ENCODE measurements around the gene CCDC148.

Gene CCDC148

DNA sequence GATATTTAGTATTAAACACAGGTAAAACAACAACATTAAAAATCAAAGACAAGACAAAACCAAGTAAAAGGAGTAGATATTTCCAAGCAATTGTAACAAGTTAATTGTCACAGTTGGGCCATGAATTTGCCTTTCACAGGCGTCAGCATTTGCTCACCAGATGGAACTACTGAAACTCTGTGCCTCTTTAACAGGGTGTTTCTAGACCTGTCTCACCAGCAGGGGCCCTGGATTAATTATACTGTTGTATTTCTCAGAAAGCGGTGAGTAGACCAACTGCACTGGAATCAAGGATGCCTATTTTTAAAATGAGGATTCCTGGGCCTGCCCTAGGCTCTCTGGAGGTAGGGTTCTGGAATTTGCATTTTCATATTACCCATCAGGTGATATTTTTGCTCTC lies 262.3 kb downstream of the CCDC148 start:
- no peaks in the 10 kb centered on the region for H4K20me1 ChIP-seq (ENCODE audit: insufficient read depth, low read length)
- peaks cover 20% of the 10 kb centered on the region for H3K4me1 ChIP-seq (ENCODE audit: low read length)
- no peak for TF ChIP-seq EZH2phosphoT487 (IDR thresholded peaks at IDR 0.05; ENCODE audit: low read depth)
- TF ChIP-seq, protein P1, sequence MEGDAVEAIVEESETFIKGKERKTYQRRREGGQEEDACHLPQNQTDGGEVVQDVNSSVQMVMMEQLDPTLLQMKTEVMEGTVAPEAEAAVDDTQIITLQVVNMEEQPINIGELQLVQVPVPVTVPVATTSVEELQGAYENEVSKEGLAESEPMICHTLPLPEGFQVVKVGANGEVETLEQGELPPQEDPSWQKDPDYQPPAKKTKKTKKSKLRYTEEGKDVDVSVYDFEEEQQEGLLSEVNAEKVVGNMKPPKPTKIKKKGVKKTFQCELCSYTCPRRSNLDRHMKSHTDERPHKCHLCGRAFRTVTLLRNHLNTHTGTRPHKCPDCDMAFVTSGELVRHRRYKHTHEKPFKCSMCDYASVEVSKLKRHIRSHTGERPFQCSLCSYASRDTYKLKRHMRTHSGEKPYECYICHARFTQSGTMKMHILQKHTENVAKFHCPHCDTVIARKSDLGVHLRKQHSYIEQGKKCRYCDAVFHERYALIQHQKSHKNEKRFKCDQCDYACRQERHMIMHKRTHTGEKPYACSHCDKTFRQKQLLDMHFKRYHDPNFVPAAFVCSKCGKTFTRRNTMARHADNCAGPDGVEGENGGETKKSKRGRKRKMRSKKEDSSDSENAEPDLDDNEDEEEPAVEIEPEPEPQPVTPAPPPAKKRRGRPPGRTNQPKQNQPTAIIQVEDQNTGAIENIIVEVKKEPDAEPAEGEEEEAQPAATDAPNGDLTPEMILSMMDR (IDR thresholded peaks at IDR 0.05; ENCODE audit: low read depth, low read length): no peak
- H3K27me3 ChIP-seq (ENCODE audit: low read depth, low read length): peaks cover 34% of the 10 kb centered on the region
- no peaks in the 10 kb centered on the region for H3K9me3 ChIP-seq (ENCODE audit: insufficient read depth, low read length)
- no peak overlapping the region for H3K9ac ChIP-seq (ENCODE audit: low read length)
- H3K79me2 ChIP-seq (ENCODE audit: low read length): no peaks in the 10 kb centered on the region
- H3K36me3 ChIP-seq (replicated peaks; ENCODE audit: low read depth, low read length): no peaks in the 10 kb centered on the region
- H2AFZ ChIP-seq (ENCODE audit: low read depth, low read length): no peak overlapping the region
- no peak overlapping the region for H3K4me2 ChIP-seq (ENCODE audit: low read length)
- no peak overlapping the region for H3K27ac ChIP-seq (ENCODE audit: low read length)
- no peak overlapping the region for H3K4me3 ChIP-seq (ENCODE audit: low read length)

DNA sequence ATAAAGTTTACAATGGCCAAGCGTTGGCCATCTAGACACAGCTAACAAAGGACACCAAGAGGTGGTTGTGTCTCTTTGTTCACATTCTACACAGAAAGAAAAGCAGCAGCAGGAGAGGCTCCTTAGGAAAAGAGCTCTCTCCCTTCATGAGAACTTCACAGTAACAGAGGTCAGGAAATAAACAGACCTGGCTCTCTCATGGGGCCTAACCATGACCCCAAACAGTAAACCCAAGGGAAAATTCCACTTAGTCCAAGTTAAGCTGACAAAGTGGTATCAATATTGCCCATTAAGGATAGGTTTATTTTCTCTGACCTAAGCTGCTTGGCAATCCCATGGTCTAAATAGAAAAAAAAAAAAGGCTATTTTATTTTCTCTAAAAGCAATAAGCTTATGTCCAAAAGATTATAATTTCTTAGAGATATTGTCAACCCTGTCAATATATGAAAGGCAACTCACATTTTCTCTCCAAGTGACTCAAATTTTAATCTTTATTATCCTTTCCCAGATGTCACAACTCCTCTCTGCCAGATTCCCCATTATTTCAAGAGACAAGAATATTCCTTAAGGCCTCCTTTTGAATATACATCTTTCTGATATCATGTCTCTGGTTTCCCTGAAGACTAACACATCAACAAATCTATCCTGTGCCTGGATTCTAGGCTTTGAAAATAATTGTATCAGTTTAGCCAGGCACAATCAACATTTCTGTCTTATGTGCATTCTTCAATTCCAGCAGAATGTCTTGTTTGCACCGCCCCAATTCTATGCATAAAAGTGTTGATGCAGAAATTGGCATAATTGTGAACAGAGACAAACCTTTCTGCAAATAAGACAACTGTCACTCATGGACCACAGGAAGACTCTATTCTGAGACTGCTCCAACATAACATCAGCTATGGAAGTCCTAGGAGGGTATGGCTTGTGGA lies 263.8 kb downstream of the CCDC148 start:
- Histone ChIP-seq H3K9ac (ENCODE audit: low read length) (no peak overlapping the region), H4K20me1 (ENCODE audit: insufficient read depth, low read length) (no peaks in the 10 kb centered on the region), H3K79me2 (ENCODE audit: low read length) (no peaks in the 10 kb centered on the region), H3K36me3 (replicated peaks; ENCODE audit: low read depth, low read length) (no peaks in the 10 kb centered on the region), H3K4me1 (ENCODE audit: low read length) (peaks cover 20% of the 10 kb centered on the region), H3K4me3 (ENCODE audit: low read length) (no peak overlapping the region), H3K4me2 (ENCODE audit: low read length) (no peak overlapping the region), H3K27me3 (ENCODE audit: low read depth, low read length) (peaks cover 42% of the 10 kb centered on the region), H2AFZ (ENCODE audit: low read depth, low read length) (no peak overlapping the region), H3K9me3 (ENCODE audit: insufficient read depth, low read length) (no peaks in the 10 kb centered on the region), H3K27ac (ENCODE audit: low read length) (no peak overlapping the region)
- TF ChIP-seq, protein P1 (IDR thresholded peaks at IDR 0.05; ENCODE audit: low read depth, low read length): no peak
- no peak for TF ChIP-seq EZH2phosphoT487 (IDR thresholded peaks at IDR 0.05; ENCODE audit: low read depth)

DNA sequence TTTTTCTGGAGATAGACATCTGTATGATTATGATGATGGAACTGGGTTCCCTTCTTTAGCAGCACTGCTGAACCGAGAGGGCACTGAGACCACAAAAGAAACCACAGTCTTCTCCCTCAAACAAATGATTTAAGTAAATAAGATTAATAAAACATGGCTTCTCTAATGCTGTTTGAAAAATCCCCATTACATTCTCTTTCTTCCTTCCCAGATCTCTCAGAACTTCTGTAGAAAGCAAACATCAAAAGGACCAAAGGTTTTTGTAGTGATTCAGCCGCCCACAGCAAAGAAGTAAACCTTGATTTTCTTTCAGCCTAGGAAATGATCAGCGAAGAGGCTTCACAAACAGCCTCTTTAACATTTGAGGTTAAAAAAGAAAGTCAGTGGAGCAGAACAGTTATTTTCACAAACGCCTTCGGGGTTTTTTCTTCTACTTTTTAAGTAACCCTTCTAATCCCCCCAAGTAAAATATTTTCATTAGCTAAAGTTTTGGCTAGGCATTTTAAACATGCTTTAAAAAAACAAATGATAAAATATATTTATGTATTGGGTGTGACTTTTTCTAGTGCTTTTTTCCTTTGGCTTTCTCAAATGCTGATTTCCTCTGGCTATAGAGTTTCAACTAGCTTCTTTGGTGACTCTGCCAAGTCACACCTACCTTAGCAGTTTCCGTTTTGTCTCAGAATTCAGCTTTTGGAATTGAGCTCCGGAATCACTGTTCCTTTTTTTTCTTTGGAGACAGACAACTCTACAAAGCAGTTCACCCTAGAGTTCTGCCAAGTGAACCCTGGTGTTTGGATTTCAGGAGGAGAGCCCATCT lies 265.3 kb downstream of the CCDC148 start:
- 0 out of 2 replicates have a peak overlapping the region, but pooled peaks have one; percentile 6 for H2AFZ ChIP-seq (ENCODE audit: low read depth, low read length)

More for the DNA sequence above, 265.3 kb downstream of the CCDC148 start:
- H3K4me3 ChIP-seq (ENCODE audit: low read length): peak overlapping the region; percentile 59
- H3K4me1 ChIP-seq (ENCODE audit: low read length): peaks cover 20% of the 10 kb centered on the region
- peaks cover 51% of the 10 kb centered on the region for H3K27me3 ChIP-seq (ENCODE audit: low read depth, low read length)
- TF ChIP-seq, protein P1 (IDR thresholded peaks at IDR 0.05; ENCODE audit: low read depth, low read length): no peak
- TF ChIP-seq EZH2phosphoT487 (IDR thresholded peaks at IDR 0.05; ENCODE audit: low read depth): no peak
- peak overlapping the region; percentile 69 for H3K4me2 ChIP-seq (ENCODE audit: low read length)
- no peaks in the 10 kb centered on the region for H3K36me3 ChIP-seq (replicated peaks; ENCODE audit: low read depth, low read length)
- H3K27ac ChIP-seq (ENCODE audit: low read length): peak overlapping the region; percentile 39
- H3K9ac ChIP-seq (ENCODE audit: low read length): no peak overlapping the region
- H4K20me1 ChIP-seq (ENCODE audit: insufficient read depth, low read length): no peaks in the 10 kb centered on the region
- H3K79me2 ChIP-seq (ENCODE audit: low read length): no peaks in the 10 kb centered on the region
- no peaks in the 10 kb centered on the region for H3K9me3 ChIP-seq (ENCODE audit: insufficient read depth, low read length)
